A549 (cell line): Measurements from ENCODE around the gene RHOBTB1.

Experiments used
- ATOH8 ChIP-seq: fragments of 250-450 bp; sonication (Bioruptor Pico); IDR thresholded peaks from 2 replicates; pipeline ENCODE4 v1.5.0; 2020; ENCODE audit warnings: low read depth, mild to moderate bottlenecking, moderate library complexity
- FOSL2 ChIP-seq, 2 experiments: fragments of 450-650 bp in 1 of 2; fragments of >200 bp in 1 of 2; sonication (Bioruptor Twin) in 1 of 2; formaldehyde crosslinking; IDR thresholded peaks; 2 replicates each; pipeline versions ENCODE4 v1.5.0 to v1.6.1; 2016 to 2020; ENCODE audit warnings: mild to moderate bottlenecking in 1 of 2, moderate library complexity in 1 of 2
- HDAC2 ChIP-seq: fragments of 200-600 bp; sonication (generic); IDR thresholded peaks from 2 replicates; pipeline ENCODE4 v1.6.1; 2016
- MAX ChIP-seq: IDR thresholded peaks from 2 replicates; pipeline ENCODE4 v1.6.1; 2012
- MAZ ChIP-seq: fragments of 150-350 bp; IDR thresholded peaks from 2 replicates; pipeline ENCODE4 v1.6.1; 2014; ENCODE audit warnings: antibody characterized with exemption, low read depth, low read length, borderline replicate concordance
- PHF8 ChIP-seq: fragments of 200-600 bp; sonication (generic); IDR thresholded peaks from 2 replicates; pipeline ENCODE4 v1.6.1; 2016; ENCODE audit warnings: low read depth, mild to moderate bottlenecking, antibody characterized with exemption, moderate library complexity, borderline replicate concordance
- POLR2A ChIP-seq: IDR thresholded peaks from 2 replicates; pipeline ENCODE4 v1.6.1; 2012; ENCODE audit warnings: mild to moderate bottlenecking, low read length
- RAD21 ChIP-seq, 2 experiments: fragments of >200 bp in 1 of 2; sonication (Bioruptor Twin) in 1 of 2; formaldehyde crosslinking in 1 of 2; IDR thresholded peaks in 1 of 2; conservative IDR thresholded peaks in 1 of 2; 2 replicates in 1 of 2; 3 replicates in 1 of 2; pipeline ENCODE4 v1.6.1; 2012 to 2018; ENCODE audit warnings: inconsistent platforms in 1 of 2
- RCOR1 ChIP-seq: fragments of 150-350 bp; IDR thresholded peaks from 2 replicates; pipeline ENCODE4 v1.6.1; 2014; ENCODE audit warnings: antibody characterized with exemption, low read length, low read depth
- RFX5 ChIP-seq: fragments of 450-650 bp; IDR thresholded peaks from 2 replicates; pipeline ENCODE4 v1.7.1; 2014; ENCODE audit warnings: antibody characterized with exemption, mild to moderate bottlenecking, moderate library complexity
- SREBF2 ChIP-seq: fragments of 450-650 bp; IDR thresholded peaks from 2 replicates; pipeline ENCODE4 v1.6.1; 2014; ENCODE audit warnings: mild to moderate bottlenecking, moderate library complexity
- TP53 ChIP-seq: fragments of 250-450 bp; sonication (Bioruptor Pico); IDR thresholded peaks from 2 replicates; pipeline ENCODE4 v1.5.0; 2021; ENCODE audit warnings: mild to moderate bottlenecking, moderate library complexity
- ZFP36 ChIP-seq: fragments of 450-650 bp; IDR thresholded peaks from 2 replicates; pipeline ENCODE4 v1.6.1; 2014; ENCODE audit warnings: borderline replicate concordance; ENCODE audit not compliant: partially characterized antibody
- TF ChIP-seq, protein P1 (sequence below): fragments of >200 bp; sonication (Bioruptor Twin); formaldehyde crosslinking; IDR thresholded peaks from 3 replicates; pipeline ENCODE4 v1.5.1; 2016

DNA sequence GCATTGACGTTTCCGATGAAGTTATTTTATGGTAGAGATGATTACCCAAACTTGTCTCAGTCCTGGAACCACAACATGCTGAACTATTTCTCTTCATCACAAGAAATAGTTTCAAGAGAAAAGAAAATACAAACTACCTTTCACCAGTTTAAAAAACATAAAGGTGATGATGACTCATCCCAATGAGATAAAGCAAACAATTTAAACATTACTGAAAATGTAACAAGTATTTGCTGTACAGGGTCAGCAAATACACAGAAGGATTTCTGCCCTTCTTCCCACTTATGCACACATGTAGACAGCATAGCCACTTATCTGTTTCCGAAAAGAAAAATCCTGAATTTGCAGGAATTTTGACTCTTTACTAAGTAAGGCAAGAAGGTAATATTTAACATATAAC lies 50.8 kb downstream of the RHOBTB1 start:
- TF ChIP-seq, protein P1, sequence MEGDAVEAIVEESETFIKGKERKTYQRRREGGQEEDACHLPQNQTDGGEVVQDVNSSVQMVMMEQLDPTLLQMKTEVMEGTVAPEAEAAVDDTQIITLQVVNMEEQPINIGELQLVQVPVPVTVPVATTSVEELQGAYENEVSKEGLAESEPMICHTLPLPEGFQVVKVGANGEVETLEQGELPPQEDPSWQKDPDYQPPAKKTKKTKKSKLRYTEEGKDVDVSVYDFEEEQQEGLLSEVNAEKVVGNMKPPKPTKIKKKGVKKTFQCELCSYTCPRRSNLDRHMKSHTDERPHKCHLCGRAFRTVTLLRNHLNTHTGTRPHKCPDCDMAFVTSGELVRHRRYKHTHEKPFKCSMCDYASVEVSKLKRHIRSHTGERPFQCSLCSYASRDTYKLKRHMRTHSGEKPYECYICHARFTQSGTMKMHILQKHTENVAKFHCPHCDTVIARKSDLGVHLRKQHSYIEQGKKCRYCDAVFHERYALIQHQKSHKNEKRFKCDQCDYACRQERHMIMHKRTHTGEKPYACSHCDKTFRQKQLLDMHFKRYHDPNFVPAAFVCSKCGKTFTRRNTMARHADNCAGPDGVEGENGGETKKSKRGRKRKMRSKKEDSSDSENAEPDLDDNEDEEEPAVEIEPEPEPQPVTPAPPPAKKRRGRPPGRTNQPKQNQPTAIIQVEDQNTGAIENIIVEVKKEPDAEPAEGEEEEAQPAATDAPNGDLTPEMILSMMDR = no peak
- TF ChIP-seq ATOH8 (CRISPR knock-in tag) = no peak
- no peak for TF ChIP-seq PHF8
- no peak for TF ChIP-seq SREBF2
- no peak for TF ChIP-seq HDAC2
- no peak for TF ChIP-seq POLR2A
- TF ChIP-seq ZFP36 = no peak
- TF ChIP-seq MAZ = no peak
- no peak for TF ChIP-seq MAX
- TF ChIP-seq RCOR1 = no peak
- TF ChIP-seq RFX5 = no peak
- no peak for TF ChIP-seq RAD21 (conservative IDR thresholded peaks at IDR 0.05 in 1 of 2, IDR thresholded peaks at IDR 0.05 in 1 of 2)
- TF ChIP-seq FOSL2 (IDR thresholded peaks at IDR 0.05) = peak; percentile 27; the same call in 1 of the 2 replicates
- peak; percentile 87 for TF ChIP-seq FOSL2 (CRISPR knock-in tag; IDR thresholded peaks at IDR 0.05)
- no peak for TF ChIP-seq TP53 (CRISPR knock-in tag)
